ENCODE results near the gene ATG10. TPM values are rescaled to one million over a fixed set of nuclear protein-coding genes. Genes with fewer than 3 reads are reported as not detected.
"Not testable (repeated sequence)": the region's sequence is repeated elsewhere in the genome, so short reads cannot be mapped to it uniquely, and the experiment has no call there.

Gene ATG10
- polyA plus RNA-seq, 1 of the 3 experiments (the other 2 are of a cell fraction): 3.2 TPM

DNA sequence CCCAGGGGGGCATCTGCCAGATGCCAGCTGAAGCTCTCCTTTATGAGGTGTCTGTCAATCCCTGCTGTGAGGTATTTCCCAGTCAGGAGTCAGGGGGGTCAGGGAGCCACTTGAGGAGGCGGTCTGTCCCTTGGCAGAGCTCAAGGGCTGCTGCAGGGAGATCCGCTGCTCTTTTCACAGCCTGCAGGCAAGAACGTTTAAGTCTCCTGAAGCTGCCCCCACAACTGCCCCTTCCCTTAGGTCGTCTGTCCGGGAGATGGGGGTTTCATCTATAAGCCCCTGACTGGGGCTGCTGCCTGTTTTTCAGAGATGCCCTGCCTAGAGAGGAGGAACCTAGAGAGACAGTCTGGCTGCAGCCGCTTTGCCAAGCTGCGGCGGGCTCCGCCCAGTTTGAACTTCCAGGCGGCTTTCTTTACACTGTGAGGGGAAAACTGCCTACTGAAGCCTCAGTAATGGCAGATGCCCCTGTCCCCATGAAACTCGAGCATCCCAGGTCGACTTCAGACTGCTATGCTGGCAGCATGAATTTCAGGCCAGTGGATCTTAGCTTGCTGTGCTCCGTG is 158.0 kb downstream of the ATG10 start (continued):
- no peak for TF ChIP-seq SIN3A (IDR thresholded peaks at IDR 0.05; ENCODE audit: borderline replicate concordance, low read depth, low read length)

DNA sequence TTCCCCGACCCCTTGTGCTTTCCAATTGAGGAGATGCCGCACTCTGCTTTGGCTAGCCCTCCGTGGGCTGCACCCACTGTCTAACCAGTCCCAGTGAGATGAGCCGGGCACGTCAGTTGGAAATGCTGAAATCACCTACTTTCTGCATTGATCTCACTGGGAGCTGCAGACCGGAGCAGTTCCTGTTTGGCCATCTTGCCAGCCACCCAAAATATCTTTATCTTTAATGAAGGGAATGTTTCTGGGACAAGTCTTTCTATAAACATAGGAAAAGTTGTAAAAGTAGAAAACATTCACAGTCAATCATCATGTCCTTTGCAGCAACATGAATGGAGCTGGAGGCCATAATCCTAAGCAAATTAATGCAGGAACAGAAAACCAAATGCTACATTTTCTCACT is 158.8 kb downstream of the ATG10 start:
- Histone ChIP-seq H3K4me3 (ENCODE audit: low read depth in 2 of 2, low read length in 1 of 2) (no peak overlapping the region), H3F3A (replicated peaks; ENCODE audit: insufficient read depth) (no peaks in the 10 kb centered on the region), H3K4me2 (no peak overlapping the region), H4K20me1 (ENCODE audit: insufficient read depth) (no peaks in the 10 kb centered on the region), H3K9me2 (no peaks in the 10 kb centered on the region), H3K36me3 (replicated peaks in 1 of 2; ENCODE audit: control insufficient read depth in 1 of 2, insufficient read depth in 2 of 2, low read length in 1 of 2) (no peaks in the 10 kb centered on the region), H3K9me3 (no peaks in the 10 kb centered on the region), H2AFZ (ENCODE audit: low read depth) (no peak overlapping the region), H3K27ac (ENCODE audit: low read depth in 2 of 2, low read length in 1 of 2) (no peak overlapping the region), H3K27me3 (ENCODE audit: insufficient read depth) (no peaks in the 10 kb centered on the region), H3K4me1 (ENCODE audit: control insufficient read depth in 1 of 2, insufficient read depth in 2 of 2, low read depth in 1 of 2, low read length in 1 of 2) (no peaks in the 10 kb centered on the region; a peak in 1 of 4 replicates), H3K9ac (no peak overlapping the region), H3K79me2 (ENCODE audit: insufficient read depth) (no peaks in the 10 kb centered on the region)
- WGBS (ENCODE audit: low lambda C conversion rate): 88% methylated on average over 5 of the region's 6 CpGs
- TF ChIP-seq, protein P1, sequence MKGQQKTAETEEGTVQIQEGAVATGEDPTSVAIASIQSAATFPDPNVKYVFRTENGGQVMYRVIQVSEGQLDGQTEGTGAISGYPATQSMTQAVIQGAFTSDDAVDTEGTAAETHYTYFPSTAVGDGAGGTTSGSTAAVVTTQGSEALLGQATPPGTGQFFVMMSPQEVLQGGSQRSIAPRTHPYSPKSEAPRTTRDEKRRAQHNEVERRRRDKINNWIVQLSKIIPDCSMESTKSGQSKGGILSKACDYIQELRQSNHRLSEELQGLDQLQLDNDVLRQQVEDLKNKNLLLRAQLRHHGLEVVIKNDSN (IDR thresholded peaks at IDR 0.05; ENCODE audit: borderline replicate concordance, low read depth): no peak
- TF ChIP-seq TCF12 (IDR thresholded peaks at IDR 0.05) (no peak), RCOR1 (IDR thresholded peaks at IDR 0.05; ENCODE audit: low read length) (no peak)
- POLR2A ChIA-PET: no interaction called here
- no peak for DNase-seq
- CTCF ChIA-PET: no interaction called here

DNA sequence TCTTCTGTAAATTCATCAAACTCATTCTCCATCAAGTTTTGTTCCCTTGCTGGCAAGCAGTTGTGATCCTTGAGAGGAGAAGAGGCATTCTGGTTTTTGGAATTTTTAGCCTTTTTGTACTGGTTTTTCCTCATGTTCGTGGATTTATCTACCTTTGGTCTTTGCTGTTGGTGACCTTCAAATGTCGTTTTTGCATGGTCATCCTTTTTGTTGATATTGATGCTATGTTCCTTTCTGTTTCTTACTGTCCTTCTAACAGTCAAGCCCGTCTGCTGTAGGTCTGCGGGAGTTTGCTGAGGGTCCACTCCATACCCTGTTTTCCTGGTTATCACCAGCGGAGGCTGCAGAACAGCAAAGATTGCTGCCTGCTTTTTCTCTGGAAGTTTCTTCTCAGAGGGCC is 165.4 kb downstream of the ATG10 start:
- POLR2A ChIA-PET: interaction anchor here (0.6 kb wide), 1 partner anchor 40 kb away, joined by 3 read pairs; no protein-coding TSS in a partner anchor
- H2AFZ ChIP-seq (ENCODE audit: low read depth): no peak overlapping the region

DNA sequence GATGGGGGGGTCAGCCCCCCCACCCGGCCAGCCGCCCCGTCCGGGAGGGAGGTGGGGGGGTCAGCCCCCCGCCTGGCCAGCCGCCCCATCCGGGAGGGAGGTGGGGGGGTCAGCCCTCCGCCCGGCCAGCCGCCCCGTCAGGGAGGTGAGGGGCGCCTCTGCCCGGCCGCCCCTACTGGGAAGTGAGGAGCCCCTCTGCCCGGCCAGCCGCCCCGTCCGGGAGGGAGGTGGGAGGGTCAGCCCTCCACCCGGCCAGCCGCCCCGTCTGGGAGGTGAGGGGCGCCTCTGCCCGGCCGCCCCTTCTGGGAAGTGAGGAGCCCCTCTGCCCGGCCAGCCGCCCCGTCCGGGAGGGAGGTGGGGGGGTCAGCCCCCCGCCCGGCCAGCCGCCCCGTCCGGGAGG is 168.0 kb downstream of the ATG10 start:
- H3K4me2 ChIP-seq; H4K20me1 ChIP-seq (ENCODE audit: insufficient read depth); H3K9me3 ChIP-seq; H3K9me2 ChIP-seq; H2AFZ ChIP-seq (ENCODE audit: low read depth); H3K9ac ChIP-seq; POLR2A ChIA-PET; DNase-seq; H3K36me3 ChIP-seq (replicated peaks in 1 of 2; ENCODE audit: control insufficient read depth in 1 of 2, insufficient read depth in 2 of 2, low read length in 1 of 2); CTCF ChIA-PET; H3K27ac ChIP-seq (ENCODE audit: low read depth in 2 of 2, low read length in 1 of 2); H3F3A ChIP-seq (replicated peaks; ENCODE audit: insufficient read depth); H3K4me1 ChIP-seq (ENCODE audit: control insufficient read depth in 1 of 2, insufficient read depth in 2 of 2, low read depth in 1 of 2, low read length in 1 of 2); H3K27me3 ChIP-seq (ENCODE audit: insufficient read depth); H3K4me3 ChIP-seq (ENCODE audit: low read depth in 2 of 2, low read length in 1 of 2); H3K79me2 ChIP-seq (ENCODE audit: insufficient read depth): not testable (repeated sequence)
- no CpG with 5 or more reads among the region's 33 CpGs for WGBS (ENCODE audit: low lambda C conversion rate)

More for the DNA sequence above, 165.4 kb downstream of the ATG10 start:
- DNase-seq: no peak
- Histone ChIP-seq H3K9me2 (no peaks in the 10 kb centered on the region), H3K9me3 (no peaks in the 10 kb centered on the region), H3K79me2 (ENCODE audit: insufficient read depth) (no peaks in the 10 kb centered on the region), H3K27me3 (ENCODE audit: insufficient read depth) (no peaks in the 10 kb centered on the region), H3K4me1 (ENCODE audit: control insufficient read depth in 1 of 2, insufficient read depth in 2 of 2, low read depth in 1 of 2, low read length in 1 of 2) (no peaks in the 10 kb centered on the region), H3K4me3 (ENCODE audit: low read depth in 2 of 2, low read length in 1 of 2) (no peak overlapping the region), H3K27ac (ENCODE audit: low read depth in 2 of 2, low read length in 1 of 2) (no peak overlapping the region), H3K9ac (no peak overlapping the region), H3F3A (replicated peaks; ENCODE audit: insufficient read depth) (no peaks in the 10 kb centered on the region), H4K20me1 (ENCODE audit: insufficient read depth) (no peaks in the 10 kb centered on the region), H3K4me2 (no peak overlapping the region), H3K36me3 (replicated peaks in 1 of 2; ENCODE audit: control insufficient read depth in 1 of 2, insufficient read depth in 2 of 2, low read length in 1 of 2) (peaks cover 0 to 3% of the 10 kb centered on the region in 2 experiments)
- CTCF ChIA-PET: no interaction called here
- no peak for TF ChIP-seq SMC3 (IDR thresholded peaks at IDR 0.05; ENCODE audit: low read depth, low read length)
- no peak for TF ChIP-seq JUND (IDR thresholded peaks at IDR 0.05)
- no peak for TF ChIP-seq RXRA (IDR thresholded peaks at IDR 0.05; ENCODE audit: borderline replicate concordance, low read depth)
- no peak for TF ChIP-seq ELF1 (IDR thresholded peaks at IDR 0.05)
- 85% methylated on average over 5 of the region's 5 CpGs for WGBS (ENCODE audit: low lambda C conversion rate)
